Bronchial epithelial cell (primary cell): ENCODE data around the gene SCYGR1. TPM values are rescaled to one million over a fixed set of nuclear protein-coding genes. Genes with fewer than 3 reads are reported as not detected.

ENCODE experiments used
- DNase-seq: peaks from one replicate; pipeline ENCODE4 v3.0.0-alpha.2; 2010; ENCODE audit warnings: low read depth
- FAIRE-seq: peaks from 2 replicates; lab custom pipeline; 2011; peaks lifted over from hg19 to GRCh38; lab: Jason Lieb, UNC
- H3K27me3 ChIP-seq: 2 replicates; pipeline ENCODE4 v1.5.1; 2011; ENCODE audit warnings: low read length; ENCODE audit not compliant: control insufficient read depth, insufficient read depth
- H3K36me3 ChIP-seq: 2 replicates; pipeline ENCODE4 v1.5.1; 2011; ENCODE audit warnings: low read length; ENCODE audit not compliant: control insufficient read depth, insufficient read depth
- H3K4me3 ChIP-seq: 2 replicates; pipeline ENCODE4 v1.5.1; 2011; ENCODE audit warnings: mild to moderate bottlenecking, low read depth, low read length, control low read depth
- total RNA-seq: library from RNA; depleted of rRNA; stranded (reverse); fragments of >200 nt; gene quantifications from 2 replicates; pipeline ENCODE4 v1.2.1, GENCODE V29; 2014
- TF ChIP-seq, protein P1 (sequence below): IDR thresholded peaks from 2 replicates; pipeline ENCODE4 v1.5.1; 2011; ENCODE audit warnings: mild to moderate bottlenecking, moderate library complexity, low read length, control low read depth, inconsistent platforms; ENCODE audit not compliant: insufficient read depth, severe bottlenecking

Gene SCYGR1
- total RNA-seq, 1 donor from 2014 or later: not detected

- TF ChIP-seq, protein P1, sequence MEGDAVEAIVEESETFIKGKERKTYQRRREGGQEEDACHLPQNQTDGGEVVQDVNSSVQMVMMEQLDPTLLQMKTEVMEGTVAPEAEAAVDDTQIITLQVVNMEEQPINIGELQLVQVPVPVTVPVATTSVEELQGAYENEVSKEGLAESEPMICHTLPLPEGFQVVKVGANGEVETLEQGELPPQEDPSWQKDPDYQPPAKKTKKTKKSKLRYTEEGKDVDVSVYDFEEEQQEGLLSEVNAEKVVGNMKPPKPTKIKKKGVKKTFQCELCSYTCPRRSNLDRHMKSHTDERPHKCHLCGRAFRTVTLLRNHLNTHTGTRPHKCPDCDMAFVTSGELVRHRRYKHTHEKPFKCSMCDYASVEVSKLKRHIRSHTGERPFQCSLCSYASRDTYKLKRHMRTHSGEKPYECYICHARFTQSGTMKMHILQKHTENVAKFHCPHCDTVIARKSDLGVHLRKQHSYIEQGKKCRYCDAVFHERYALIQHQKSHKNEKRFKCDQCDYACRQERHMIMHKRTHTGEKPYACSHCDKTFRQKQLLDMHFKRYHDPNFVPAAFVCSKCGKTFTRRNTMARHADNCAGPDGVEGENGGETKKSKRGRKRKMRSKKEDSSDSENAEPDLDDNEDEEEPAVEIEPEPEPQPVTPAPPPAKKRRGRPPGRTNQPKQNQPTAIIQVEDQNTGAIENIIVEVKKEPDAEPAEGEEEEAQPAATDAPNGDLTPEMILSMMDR: no peak
- Histone ChIP-seq H3K36me3 (no peaks in the 10 kb centered on the region), H3K27me3 (no peaks in the 10 kb centered on the region), H3K4me3 (no peak overlapping the region)
- DNase-seq (no peak), FAIRE-seq (no peak)
Measured at GRCh38 chr2:227398684-227399670, 11.2 kb upstream of the SCYGR1 start.

- TF ChIP-seq, protein P1: no peak
- no peaks in the 10 kb centered on the region for H3K27me3 ChIP-seq
- H3K4me3 ChIP-seq: no peak overlapping the region
- FAIRE-seq (no peak), DNase-seq (peak; percentile 70)
- no peaks in the 10 kb centered on the region for H3K36me3 ChIP-seq
Measured at GRCh38 chr2:227397562-227397961, 9.8 kb upstream of the SCYGR1 start.

- Histone ChIP-seq H3K36me3 (no peaks in the 10 kb centered on the region), H3K4me3 (no peak overlapping the region), H3K27me3 (no peaks in the 10 kb centered on the region)
- FAIRE-seq: no peak
- peak; percentile 97 for DNase-seq
- TF ChIP-seq, protein P1: no peak
Measured at GRCh38 chr2:227395556-227395955, 7.8 kb upstream of the SCYGR1 start.

GRCh38 chr2:227394401-227394800 lies 6.7 kb upstream of the SCYGR1 start:
- TF ChIP-seq, protein P1: no peak
- Histone ChIP-seq H3K4me3 (no peak overlapping the region), H3K27me3 (no peaks in the 10 kb centered on the region), H3K36me3 (no peaks in the 10 kb centered on the region)
- DNase-seq: no peak
- no peak for FAIRE-seq

DNA sequence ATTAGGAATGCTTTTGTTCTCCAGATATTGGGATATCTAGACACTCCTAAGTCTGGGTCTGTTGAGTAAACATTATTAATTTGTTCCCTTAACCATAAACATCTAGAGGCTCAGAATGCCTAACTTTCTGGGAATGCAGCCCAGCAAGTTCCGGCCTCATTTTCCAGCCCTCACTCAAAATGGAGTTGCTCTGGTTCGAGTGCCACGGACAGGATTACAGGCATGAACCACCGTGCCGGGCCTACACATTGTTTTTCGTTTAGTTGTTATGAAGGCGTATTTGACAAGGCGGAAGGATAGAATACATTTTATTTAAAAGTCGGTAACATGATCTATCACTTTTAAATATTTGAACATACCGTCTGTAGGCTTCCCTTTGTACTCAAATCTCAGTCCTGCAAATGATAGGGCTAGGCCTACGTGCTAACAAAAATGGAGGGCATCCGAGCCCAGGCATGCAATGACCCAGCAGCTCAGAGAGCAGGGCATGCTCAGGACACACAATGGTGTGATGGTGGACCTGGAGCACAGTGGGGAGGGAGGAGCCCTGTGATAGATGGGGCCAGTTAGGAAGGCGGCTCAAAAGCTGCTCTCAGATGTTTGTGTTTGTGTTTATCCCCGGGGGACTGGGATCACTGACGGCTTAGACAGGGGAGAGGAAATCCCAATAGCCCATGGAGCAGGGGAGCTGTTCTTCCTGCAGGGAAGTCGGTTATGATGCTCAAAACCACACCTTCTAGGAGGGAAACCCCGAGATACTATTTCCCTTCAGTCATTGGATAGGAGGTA lies 2.9 kb upstream of the SCYGR1 start:
- no peak overlapping the region for H3K4me3 ChIP-seq
- TF ChIP-seq, protein P1: no peak
- FAIRE-seq: no peak

More for the DNA sequence above, 2.9 kb upstream of the SCYGR1 start:
- H3K27me3 ChIP-seq: no peaks in the 10 kb centered on the region
- DNase-seq: no peak
- no peaks in the 10 kb centered on the region for H3K36me3 ChIP-seq
